Smooth muscle cell (in vitro differentiated cells): ENCODE measurements around the gene ACOT11. TPM values are rescaled to one million over a fixed set of nuclear protein-coding genes. Genes with fewer than 3 reads are reported as not detected.

ENCODE experiments used
- DNase-seq: peaks from one replicate; lab custom pipeline; 2025; ENCODE audit not compliant: unreplicated experiment; lab: John Stamatoyannopoulos, UW
- H2AFZ ChIP-seq: fragments of 200-600 bp; sonication (generic); 2 replicates; pipeline ENCODE4 v1.6.0; 2016; ENCODE audit warnings: antibody characterized with exemption, low read depth, mild to moderate bottlenecking
- H3F3A ChIP-seq: fragments of 200-600 bp; sonication (generic); 2 replicates; pipeline ENCODE4 v1.6.0; 2017; ENCODE audit warnings: antibody characterized with exemption, low read depth
- H3K27ac ChIP-seq: fragments of 200-600 bp; sonication (generic); 2 replicates; pipeline ENCODE4 v1.5.1; 2016; ENCODE audit warnings: low read depth, mild to moderate bottlenecking
- H3K27me3 ChIP-seq: fragments of 200-600 bp; sonication (generic); 2 replicates; pipeline ENCODE4 v1.6.1; 2016; ENCODE audit warnings: low read depth, mild to moderate bottlenecking
- H3K36me3 ChIP-seq: fragments of 200-600 bp; sonication (generic); 2 replicates; pipeline ENCODE4 v1.5.1; 2016; ENCODE audit warnings: low read depth
- H3K4me1 ChIP-seq: fragments of 200-600 bp; sonication (generic); 2 replicates; pipeline ENCODE4 v1.5.1; 2016; ENCODE audit warnings: low read depth
- H3K4me2 ChIP-seq: fragments of 200-600 bp; sonication (generic); 2 replicates; pipeline ENCODE4 v1.6.0; 2016; ENCODE audit warnings: mild to moderate bottlenecking
- H3K4me3 ChIP-seq: fragments of 200-600 bp; sonication (generic); 2 replicates; pipeline ENCODE4 v1.5.1; 2016; ENCODE audit warnings: mild to moderate bottlenecking
- H3K79me2 ChIP-seq: fragments of 200-600 bp; sonication (generic); 2 replicates; pipeline ENCODE4 v1.6.0; 2016; ENCODE audit warnings: low read depth, mild to moderate bottlenecking
- H3K9ac ChIP-seq: fragments of 200-600 bp; sonication (generic); 2 replicates; pipeline ENCODE4 v1.6.0; 2016; ENCODE audit warnings: low read depth
- H3K9me3 ChIP-seq: fragments of 200-600 bp; sonication (generic); replicated peaks from 2 replicates; pipeline ENCODE4 v1.5.1; 2016; ENCODE audit warnings: low read depth
- H4K20me1 ChIP-seq: fragments of 200-600 bp; sonication (generic); 2 replicates; pipeline ENCODE4 v1.6.0; 2016; ENCODE audit warnings: low read depth
- CTCF ChIP-seq: fragments of 200-600 bp; sonication (generic); IDR thresholded peaks from 2 replicates; pipeline ENCODE4 v1.5.1; 2017; ENCODE audit warnings: borderline replicate concordance, mild to moderate bottlenecking, antibody characterized with exemption; ENCODE audit not compliant: insufficient read depth, poor library complexity, severe bottlenecking
- WGBS: methylation state at CpG from one replicate; pipeline ENCODE4 v1.1.7; 2016; ENCODE audit warnings: low lambda C conversion rate; 5-methylcytosine and 5-hydroxymethylcytosine counted together
- polyA plus RNA-seq: library from polyadenylated mRNA; unstranded; fragments of >200 nt; fragmentation: Nextera tagmentation; extraction: Ambion mirVana; gene quantifications from 2 replicates; pipeline ENCODE4 v1.2.1, GENCODE V29; 2016
- total RNA-seq: library from RNA; depleted of rRNA; stranded (reverse); fragments of >200 nt; gene quantifications from 2 replicates; pipeline ENCODE4 v1.2.3, GENCODE V29; 2014

ACOT11 gene
- total and polyA plus RNA-seq, 2 experiments from 2014 or later, result 1.6 to 4.8 TPM

GRCh38 chr1:54545916-54546635 lies 2.0 kb upstream of the ACOT11 start:
- Histone ChIP-seq H3K4me1 (peaks cover 10% of the 10 kb centered on the region), H3K36me3 (no peaks in the 10 kb centered on the region), H3K27me3 (no peaks in the 10 kb centered on the region), H4K20me1 (no peaks in the 10 kb centered on the region), H3K9ac (no peak overlapping the region), H3K79me2 (no peaks in the 10 kb centered on the region), H3F3A (peaks cover 13% of the 10 kb centered on the region), H3K4me3 (no peak overlapping the region), H2AFZ (no peak overlapping the region), H3K9me3 (no peaks in the 10 kb centered on the region), H3K27ac (no peak overlapping the region), H3K4me2 (no peak overlapping the region)
- TF ChIP-seq CTCF, result no peak
- WGBS, result 93% methylated on average over 11 of the region's 11 CpGs
- DNase-seq, result no peak

GRCh38 chr1:54546651-54547401 lies 1.2 kb upstream of the ACOT11 start:
- WGBS, result 68% methylated on average over 10 of the region's 10 CpGs
- no peak overlapping the region for H3K4me2 ChIP-seq
- H3K79me2 ChIP-seq, result no peaks in the 10 kb centered on the region
- peaks cover 10% of the 10 kb centered on the region for H3K4me1 ChIP-seq
- H3K36me3 ChIP-seq, result no peaks in the 10 kb centered on the region
- no peak overlapping the region for H3K9ac ChIP-seq
- no peak overlapping the region for H2AFZ ChIP-seq
- no peaks in the 10 kb centered on the region for H3K9me3 ChIP-seq
- no peak overlapping the region for H3K4me3 ChIP-seq
- H3K27ac ChIP-seq, result no peak overlapping the region
- no peak for TF ChIP-seq CTCF
- DNase-seq, result no peak
- H3F3A ChIP-seq, result peaks cover 13% of the 10 kb centered on the region
- H4K20me1 ChIP-seq, result no peaks in the 10 kb centered on the region
- H3K27me3 ChIP-seq, result no peaks in the 10 kb centered on the region

GRCh38 chr1:54548389-54549044 lies 489 bp downstream of the ACOT11 start:
- no peak overlapping the region for H3K9ac ChIP-seq
- WGBS, result 65% methylated on average over 13 of the region's 13 CpGs
- no peak overlapping the region for H3K27ac ChIP-seq

More at GRCh38 chr1:54548389-54549044, 489 bp downstream of the ACOT11 start:
- Histone ChIP-seq H3K4me1 (no peaks in the 10 kb centered on the region), H3K4me2 (no peak overlapping the region), H3K36me3 (no peaks in the 10 kb centered on the region), H4K20me1 (no peaks in the 10 kb centered on the region), H2AFZ (no peak overlapping the region), H3K9me3 (no peaks in the 10 kb centered on the region), H3K79me2 (no peaks in the 10 kb centered on the region), H3K4me3 (no peak overlapping the region), H3K27me3 (no peaks in the 10 kb centered on the region), H3F3A (peaks cover 4% of the 10 kb centered on the region)
- no peak for TF ChIP-seq CTCF
- no peak for DNase-seq
